GM18873 (cell line): ENCODE data around the gene EFHC1.
A peak's percentile ranks its signal among the peaks of the same experiment; 100 is the strongest.

Experiments used
- ATAC-seq: cut with Tn5 transposase; IDR thresholded peaks from one replicate; pipeline ENCODE4 v1.9.1; 2021; ENCODE audit warnings: mild to moderate bottlenecking, moderate library complexity, moderate number of reproducible peaks; ENCODE audit not compliant: unreplicated experiment, low FRiP score

EFHC1 gene

GRCh38 chr6:52514514-52514913, 94.4 kb downstream of the EFHC1 start:
- no peak for ATAC-seq

- ATAC-seq, result no peak
Observed at GRCh38 chr6:52515219-52515960, 95.2 kb downstream of the EFHC1 start.

GRCh38 chr6:52516269-52516668, 96.1 kb downstream of the EFHC1 start:
- ATAC-seq, result no peak

- no peak for ATAC-seq
Observed at GRCh38 chr6:52516943-52517342, 96.8 kb downstream of the EFHC1 start.

- ATAC-seq, result peak; percentile 96
Observed at GRCh38 chr6:52517502-52518278, 97.5 kb downstream of the EFHC1 start.

- ATAC-seq, result no peak
Observed at GRCh38 chr6:52518279-52518945, 98.3 kb downstream of the EFHC1 start.

GRCh38 chr6:52519618-52520017, 99.5 kb downstream of the EFHC1 start:
- no peak for ATAC-seq

- ATAC-seq, result no peak
Observed at GRCh38 chr6:52522151-52522626, 102.0 kb downstream of the EFHC1 start.

- no peak for ATAC-seq
Observed at GRCh38 chr6:52522655-52523054, 102.5 kb downstream of the EFHC1 start.

GRCh38 chr6:52523378-52524142, 103.4 kb downstream of the EFHC1 start:
- no peak for ATAC-seq

- no peak for ATAC-seq
Observed at GRCh38 chr6:52524918-52525317, 104.8 kb downstream of the EFHC1 start.

- no peak for ATAC-seq
Observed at GRCh38 chr6:52526634-52527033, 106.5 kb downstream of the EFHC1 start.

- ATAC-seq, result no peak
Observed at GRCh38 chr6:52527436-52527835, 107.3 kb downstream of the EFHC1 start.

GRCh38 chr6:52529311-52529710, 109.2 kb downstream of the EFHC1 start:
- ATAC-seq, result no peak

GRCh38 chr6:52530351-52530750, 110.2 kb downstream of the EFHC1 start:
- ATAC-seq, result no peak

- ATAC-seq, result no peak
Observed at GRCh38 chr6:52531396-52531795, 111.3 kb downstream of the EFHC1 start.

GRCh38 chr6:52531834-52532233, 111.7 kb downstream of the EFHC1 start:
- no peak for ATAC-seq

- ATAC-seq, result no peak
Observed at GRCh38 chr6:52532457-52532856, 112.3 kb downstream of the EFHC1 start.

GRCh38 chr6:52533491-52533890, 113.3 kb downstream of the EFHC1 start:
- ATAC-seq, result no peak

- no peak for ATAC-seq
Observed at GRCh38 chr6:52534363-52534762, 114.2 kb downstream of the EFHC1 start.
